GM18507 (cell line): ENCODE results near the gene DAZL.
"Not testable (repeated sequence)": the region's sequence is repeated elsewhere in the genome, so short reads cannot be mapped to it uniquely, and the experiment has no call there.

Experiments
- DNase-seq: peaks from one replicate; pipeline ENCODE4 v3.0.0; 2011; ENCODE audit warnings: low read depth; ENCODE audit not compliant: insufficient read length; ENCODE audit errors: extremely low spot score
- FAIRE-seq: peaks from 2 replicates; lab custom pipeline; 2011; peaks lifted over from hg19 to GRCh38; lab: Jason Lieb, UNC

Gene DAZL

GRCh38 chr3:16604887-16605602, at the start of gene DAZL:
DAZL (minus strand) TSS chr3:16605423; CDS start chr3:16605205, 218 bp downstream.
- FAIRE-seq (no peak), DNase-seq (no peak)

GRCh38 chr3:16654976-16655375, 49.8 kb upstream of the DAZL start:
- FAIRE-seq (no peak), DNase-seq (no peak)

- DNase-seq (no peak), FAIRE-seq (no peak)
Observed at GRCh38 chr3:16653712-16654111, 48.5 kb upstream of the DAZL start.

- no peak for FAIRE-seq
- no peak for DNase-seq
Observed at GRCh38 chr3:16647668-16648067, 42.4 kb upstream of the DAZL start.

- FAIRE-seq (no peak), DNase-seq (no peak)
Observed at GRCh38 chr3:16639806-16640205, 34.6 kb upstream of the DAZL start.

GRCh38 chr3:16633948-16634347, 28.7 kb upstream of the DAZL start:
- FAIRE-seq (no peak), DNase-seq (no peak)

- DNase-seq (no peak), FAIRE-seq (no peak)
Observed at GRCh38 chr3:16632395-16632794, 27.2 kb upstream of the DAZL start.

- DNase-seq (no peak), FAIRE-seq (no peak)
Observed at GRCh38 chr3:16618721-16619120, 13.5 kb upstream of the DAZL start.

- DNase-seq, FAIRE-seq: not testable (repeated sequence)
Observed at GRCh38 chr3:16617155-16617554, 11.9 kb upstream of the DAZL start.

- no peak for DNase-seq
- FAIRE-seq: no peak
Observed at GRCh38 chr3:16616083-16616482, 10.9 kb upstream of the DAZL start.

- FAIRE-seq (no peak), DNase-seq (no peak)
Observed at GRCh38 chr3:16614033-16615031, 9.1 kb upstream of the DAZL start.

GRCh38 chr3:16609927-16610580, 4.8 kb upstream of the DAZL start:
- DNase-seq (no peak), FAIRE-seq (no peak)

GRCh38 chr3:16608816-16609215, 3.6 kb upstream of the DAZL start:
- FAIRE-seq: no peak

GRCh38 chr3:16607718-16608117, 2.5 kb upstream of the DAZL start:
- DNase-seq (no peak), FAIRE-seq (no peak)

More at GRCh38 chr3:16608816-16609215, 3.6 kb upstream of the DAZL start:
- DNase-seq: no peak

- FAIRE-seq: no peak
- no peak for DNase-seq
Observed at GRCh38 chr3:16606398-16606797, 1.2 kb upstream of the DAZL start.

GRCh38 chr3:16605966-16606365, 743 bp upstream of the DAZL start:
- FAIRE-seq (no peak), DNase-seq (no peak)

- FAIRE-seq: no peak
- no peak for DNase-seq
Observed at GRCh38 chr3:16604433-16604832, 790 bp downstream of the DAZL start.

- DNase-seq (no peak), FAIRE-seq (peak; percentile 31)
Observed at GRCh38 chr3:16601537-16602005, 3.7 kb downstream of the DAZL start.

GRCh38 chr3:16600780-16601536, 4.3 kb downstream of the DAZL start:
- peak; percentile 73 for FAIRE-seq
- no peak for DNase-seq
